SH-SY5Y (cell line): ENCODE measurements around the gene RGS14.

Source experiments
- GATA2 ChIP-seq: IDR thresholded peaks from 2 replicates; pipeline ENCODE4 v1.6.1; 2011; ENCODE audit warnings: mild to moderate bottlenecking, low read depth, low read length
- GATA3 ChIP-seq: IDR thresholded peaks from 2 replicates; pipeline ENCODE4 v1.6.1; 2011; ENCODE audit warnings: low read depth, mild to moderate bottlenecking, low read length, moderate library complexity

- no peak for TF ChIP-seq GATA2
- no peak for TF ChIP-seq GATA3
Measured at GRCh38 chr5:177309351-177310191, 48.2 kb upstream of the RGS14 start.
